Ammon's horn (tissue), 1 donor: ENCODE results near the gene MGAT4C.

Source experiments
- DNase-seq: peaks from one replicate; pipeline ENCODE4 v3.0.0-alpha.2; 2016; ENCODE audit warnings: low spot score

The MGAT4C gene

GRCh38 chr12:86228656-86229055 lies 27.5 kb downstream of the MGAT4C start:
- no peak for DNase-seq

- DNase-seq, result no peak
Observed at GRCh38 chr12:86226481-86226880, 29.7 kb downstream of the MGAT4C start.

DNA sequence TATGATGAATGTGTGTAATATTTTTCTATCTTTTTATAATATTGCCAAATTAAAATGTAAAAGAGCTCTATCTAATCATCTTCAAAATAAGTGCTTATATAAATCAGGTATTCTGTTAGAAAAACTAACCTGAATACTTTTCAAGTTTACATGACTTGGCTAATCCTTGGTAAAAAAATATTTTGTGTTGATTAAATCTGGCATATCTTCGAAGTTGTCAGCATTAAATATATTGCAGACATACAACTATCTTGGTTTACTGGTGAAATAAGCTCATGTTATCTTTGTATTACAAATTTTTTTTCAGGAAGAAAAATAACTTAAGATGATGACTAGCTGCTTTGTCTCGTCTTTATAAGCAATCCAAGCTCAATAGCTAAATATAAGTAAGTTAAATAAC lies 39.6 kb downstream of the MGAT4C start:
- no peak for DNase-seq

- DNase-seq, result no peak
Observed at GRCh38 chr12:86213012-86213411, 43.2 kb downstream of the MGAT4C start.

GRCh38 chr12:86198696-86199444 lies 57.3 kb downstream of the MGAT4C start:
- DNase-seq, result no peak

GRCh38 chr12:86196465-86196864 lies 59.7 kb downstream of the MGAT4C start:
- DNase-seq, result no peak

GRCh38 chr12:86194721-86195120 lies 61.5 kb downstream of the MGAT4C start:
- DNase-seq, result peak; percentile 49

GRCh38 chr12:86193931-86194330 lies 62.3 kb downstream of the MGAT4C start:
- no peak for DNase-seq

DNA sequence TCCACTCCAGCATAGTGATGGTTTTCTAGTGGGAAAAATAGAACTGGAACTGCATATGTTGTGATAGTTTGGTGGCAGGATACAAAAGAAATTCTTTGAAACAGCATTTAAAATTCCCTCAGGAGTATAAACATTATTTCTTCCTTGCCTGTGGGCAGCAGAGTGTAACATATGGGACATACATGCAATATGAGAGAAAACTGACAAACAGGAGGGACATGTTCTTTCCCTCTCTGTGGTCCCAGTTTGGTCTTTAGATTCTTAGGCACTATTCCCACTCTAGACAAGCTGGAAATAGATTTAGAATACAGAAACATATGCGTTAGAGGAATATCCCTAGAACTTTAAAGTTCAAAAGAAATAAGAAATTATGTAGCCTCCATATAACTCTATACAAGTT lies 68.0 kb downstream of the MGAT4C start:
- DNase-seq, result no peak

DNA sequence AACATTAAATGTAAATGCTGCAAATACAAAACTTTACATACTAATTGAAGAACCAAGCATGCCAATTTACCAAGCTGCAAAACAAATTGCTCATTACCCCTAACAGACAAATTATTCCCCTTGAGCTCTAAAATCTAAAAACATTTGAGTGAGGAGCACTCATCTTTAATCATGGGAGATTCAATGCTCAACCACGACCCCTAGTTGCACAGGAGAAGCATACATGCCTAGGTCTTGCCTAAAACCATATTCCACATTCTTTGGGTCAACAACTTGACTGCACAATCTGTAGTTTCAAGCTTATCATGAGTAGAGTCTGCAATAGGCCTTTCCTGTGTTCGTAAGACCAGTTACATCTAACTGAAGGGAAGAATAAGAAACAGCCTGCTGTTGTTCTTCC lies 69.7 kb downstream of the MGAT4C start:
- no peak for DNase-seq

- no peak for DNase-seq
Observed at GRCh38 chr12:86179855-86180254, 76.3 kb downstream of the MGAT4C start.

DNA sequence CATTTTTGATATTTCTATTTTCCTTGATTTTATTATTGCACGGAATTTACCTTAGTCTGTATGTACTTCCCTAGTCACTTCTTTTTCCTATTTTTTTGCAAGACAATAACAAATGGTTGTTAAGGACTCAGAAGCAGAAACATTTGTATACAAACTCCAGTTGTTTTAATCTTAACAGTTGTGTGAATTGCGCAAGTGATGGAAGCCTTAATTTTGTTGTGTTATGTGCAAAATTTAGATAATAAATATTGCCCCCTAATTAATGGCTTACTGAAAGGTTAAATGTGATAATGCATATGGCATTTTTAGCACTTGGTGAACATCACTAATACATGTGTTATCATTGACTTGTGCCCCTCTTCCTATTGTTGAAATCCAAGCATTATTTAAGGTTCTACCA lies 82.0 kb downstream of the MGAT4C start:
- no peak for DNase-seq

- no peak for DNase-seq
Observed at GRCh38 chr12:86172913-86173443, 83.2 kb downstream of the MGAT4C start.

- no peak for DNase-seq
Observed at GRCh38 chr12:86170051-86170450, 86.1 kb downstream of the MGAT4C start.

DNA sequence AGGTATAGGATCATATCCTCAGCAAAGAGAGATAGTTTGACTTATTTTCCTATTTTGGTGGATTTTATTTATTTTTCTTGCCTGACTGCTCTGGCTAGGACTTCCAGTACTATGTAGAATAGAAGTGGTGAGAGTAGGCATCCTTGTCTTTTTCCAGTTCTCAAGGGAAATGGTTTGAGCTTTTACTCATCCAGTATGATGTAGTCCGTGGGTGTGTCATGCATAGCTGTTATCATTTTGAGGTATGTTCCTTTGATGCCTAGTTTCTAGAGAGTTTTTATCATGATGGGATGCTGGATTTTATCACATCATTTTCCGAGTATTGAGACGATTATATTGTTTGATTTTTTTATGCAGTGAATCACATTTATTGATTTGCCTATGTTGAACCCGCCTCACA lies 97.2 kb downstream of the MGAT4C start:
- no peak for DNase-seq

- no peak for DNase-seq
Observed at GRCh38 chr12:86154620-86155019, 101.6 kb downstream of the MGAT4C start.

DNA sequence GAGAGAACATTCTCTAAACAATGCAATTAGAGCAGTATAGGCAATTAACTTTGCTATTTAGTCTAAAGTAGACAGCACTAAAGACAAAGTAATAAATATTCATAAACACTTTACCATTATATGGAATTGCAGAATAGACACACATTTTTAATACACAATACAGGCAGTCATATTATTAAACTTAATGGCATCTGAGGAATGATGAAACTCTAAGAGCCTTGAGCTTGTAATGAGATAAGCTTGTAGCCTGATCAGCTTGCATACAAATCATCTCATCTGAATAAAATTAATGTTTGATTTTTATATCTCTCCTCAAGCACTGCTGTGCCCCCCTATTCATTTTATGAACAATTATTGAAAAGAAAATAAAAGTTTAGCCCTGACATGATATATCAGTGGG lies 107.6 kb downstream of the MGAT4C start:
- no peak for DNase-seq

DNA sequence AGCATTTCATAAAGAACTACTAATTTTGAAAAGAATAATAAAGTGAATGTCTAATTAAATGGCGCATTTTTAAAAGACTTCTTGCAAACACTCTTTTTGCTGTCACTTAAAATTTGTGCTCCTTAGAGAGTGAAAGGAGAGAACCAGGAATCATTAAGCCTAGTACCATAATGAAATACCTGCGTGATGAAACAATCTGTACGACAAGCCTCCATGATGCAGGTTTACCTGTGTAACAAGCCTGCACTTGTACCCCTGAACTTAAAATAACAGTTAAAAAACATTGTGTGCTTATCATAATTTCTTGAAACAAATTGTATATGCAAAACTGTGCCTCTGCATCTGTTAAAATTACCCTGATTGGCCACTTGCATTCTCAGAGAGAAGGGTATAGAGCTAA lies 108.1 kb downstream of the MGAT4C start:
- no peak for DNase-seq

GRCh38 chr12:86145156-86145555 lies 111.0 kb downstream of the MGAT4C start:
- DNase-seq, result no peak

DNA sequence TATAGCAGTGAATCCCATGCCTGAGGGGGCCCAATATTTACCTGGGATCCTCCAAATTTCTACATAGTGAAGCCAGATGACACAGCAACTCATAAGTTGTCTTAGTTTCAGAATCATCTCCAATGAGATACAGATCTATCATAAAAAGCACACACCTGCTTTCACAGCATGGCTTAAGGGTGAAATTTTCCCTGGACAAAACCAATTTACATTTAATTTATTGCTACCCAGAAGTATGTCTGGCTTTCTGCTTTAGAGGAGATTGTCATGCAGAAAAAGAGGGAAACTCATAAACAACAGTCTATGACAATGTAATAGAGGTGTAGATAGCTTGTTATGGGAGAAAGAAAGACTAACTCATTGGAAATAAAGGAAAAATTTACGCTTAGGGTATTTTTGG lies 113.0 kb downstream of the MGAT4C start:
- DNase-seq, result no peak

DNA sequence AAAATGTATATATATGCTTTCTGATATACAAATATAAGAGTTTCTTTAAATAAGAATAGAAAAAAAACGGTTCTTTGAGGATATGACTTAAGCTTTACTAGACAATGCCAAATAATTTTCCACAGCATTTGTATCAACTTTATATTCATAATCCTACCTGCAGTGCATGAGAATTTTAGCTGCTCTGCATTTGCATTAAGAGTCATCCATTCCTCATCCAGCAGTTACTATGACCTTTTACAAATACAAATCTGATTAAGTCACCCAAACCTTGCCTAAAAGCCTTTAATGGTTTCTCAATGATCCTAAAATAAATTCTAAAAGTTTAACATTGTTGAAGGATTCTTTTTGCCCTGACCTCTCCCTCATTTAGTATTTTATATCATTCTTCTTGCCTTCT lies 116.5 kb downstream of the MGAT4C start:
- DNase-seq, result no peak

DNA sequence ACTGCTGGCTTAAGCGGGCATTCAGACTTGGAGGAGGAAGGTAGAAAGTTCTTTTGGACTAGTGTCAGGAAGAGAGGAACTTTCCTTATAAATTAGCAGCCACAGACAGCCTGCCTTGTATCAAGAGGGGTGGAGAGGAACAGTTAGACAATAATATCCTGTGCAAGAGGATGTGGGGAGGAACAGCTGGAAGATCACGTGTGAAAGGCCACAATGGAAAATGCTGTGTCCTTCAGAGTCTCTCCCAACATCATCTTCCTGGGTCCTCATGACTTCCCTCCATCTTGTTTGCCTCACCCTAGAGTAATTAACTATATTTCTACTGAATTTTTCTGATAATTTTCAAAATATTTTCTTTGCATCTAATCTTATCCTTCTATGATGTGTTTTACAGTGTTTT lies 117.4 kb downstream of the MGAT4C start:
- DNase-seq, result no peak

DNA sequence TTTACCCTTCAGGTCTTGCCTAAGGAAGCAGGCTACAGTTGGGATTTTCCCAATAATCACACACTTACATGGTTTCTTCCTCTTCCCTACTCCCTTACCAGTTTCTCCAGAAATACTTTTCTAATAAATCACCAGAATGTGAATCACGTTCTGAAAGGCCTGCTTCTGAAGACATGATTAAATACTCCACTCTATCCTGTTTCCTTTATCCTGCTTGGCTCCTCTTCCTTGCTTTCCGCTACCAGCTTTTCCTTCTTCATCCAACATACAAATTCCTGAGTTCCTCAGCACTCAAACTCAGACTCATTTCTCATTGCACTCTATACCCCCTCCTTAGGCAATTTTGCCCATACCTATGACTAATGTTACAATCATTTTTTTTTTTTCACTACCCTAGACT lies 118.3 kb downstream of the MGAT4C start:
- DNase-seq, result no peak

DNA sequence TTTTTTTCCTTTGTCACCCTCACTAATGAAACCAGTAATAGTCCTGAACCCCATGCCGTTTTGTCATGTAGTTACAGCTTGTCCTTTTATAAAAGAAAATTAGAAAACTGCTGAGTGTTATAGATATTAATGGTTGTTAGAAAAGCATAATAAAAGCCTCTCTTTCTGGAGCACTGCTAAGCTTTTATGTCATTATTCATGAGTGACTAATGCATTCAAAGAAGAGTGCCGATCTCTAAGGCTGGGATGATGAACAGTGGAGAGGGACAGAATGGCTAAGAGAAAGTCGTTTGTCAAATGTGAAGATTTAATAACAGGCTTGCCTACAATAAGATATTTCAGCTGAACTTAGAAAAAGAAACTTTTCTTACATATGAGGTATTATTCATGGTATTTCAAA lies 121.6 kb downstream of the MGAT4C start:
- no peak for DNase-seq
